ENCODE measurements around the gene INTS15. TPM values are rescaled to one million over a fixed set of nuclear protein-coding genes. Genes with fewer than 3 reads are reported as not detected.

Gene INTS15
- total RNA-seq, 4 donors from 2014 or later = 28.4 to 47.9 (median 39.4) TPM

DNA sequence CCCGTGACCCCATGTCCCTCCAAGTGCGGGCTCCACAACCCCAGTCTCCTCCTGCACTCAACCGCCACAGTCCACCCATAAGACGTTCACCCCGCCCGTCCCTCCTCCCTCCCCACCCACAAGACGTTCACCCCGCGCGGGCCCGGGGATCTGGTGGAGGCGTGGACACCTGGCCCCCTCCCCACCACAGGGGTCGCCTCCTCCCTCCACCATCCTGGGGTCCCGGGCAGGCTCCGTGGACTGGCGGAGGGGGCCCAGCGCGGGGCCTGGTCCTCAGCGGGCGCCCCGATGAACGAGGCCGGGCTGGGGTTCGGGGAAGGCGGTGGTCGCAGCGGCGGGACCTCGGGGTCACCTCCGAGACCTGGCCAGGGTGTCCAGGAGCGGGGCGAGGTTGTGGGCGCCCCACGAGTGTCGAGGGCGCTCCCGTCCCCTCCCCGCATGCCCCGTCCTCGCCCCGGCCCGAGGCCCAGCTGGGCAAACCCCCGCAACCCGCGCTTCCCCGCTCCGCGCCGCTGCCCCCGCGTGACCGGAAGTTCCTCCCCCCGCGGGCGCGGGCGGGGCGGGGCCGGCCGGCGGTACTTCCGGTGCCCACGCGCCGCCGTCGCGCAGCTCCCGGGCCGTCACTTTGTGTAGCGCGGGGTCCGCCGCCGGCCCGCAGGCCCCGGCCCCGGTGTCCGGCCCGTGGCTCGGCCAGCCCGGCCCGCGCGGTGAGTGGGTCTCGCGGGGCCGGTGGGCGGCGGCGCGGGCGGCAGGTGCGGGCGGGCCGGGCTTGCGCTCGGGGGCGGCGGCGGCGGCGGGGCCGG, 47.1 kb downstream of the INTS15 start, which contains the start of gene ZNF316:
Gene ZNF316 (plus strand): TSS at position 578 of the 803 bp plus-strand sequence. CDS start 5,092 bp downstream, outside the sequence.
- no peak for DNase-seq (ENCODE audit: low spot score in 2 of 2)
- TF ChIP-seq EP300 (IDR thresholded peaks at IDR 0.05) (no peak), POLR2AphosphoS5 (IDR thresholded peaks at IDR 0.05) (no peak), POLR2A (IDR thresholded peaks at IDR 0.05) (peak in 1 of 2 donors; percentile 16)
- TF ChIP-seq, protein P1, sequence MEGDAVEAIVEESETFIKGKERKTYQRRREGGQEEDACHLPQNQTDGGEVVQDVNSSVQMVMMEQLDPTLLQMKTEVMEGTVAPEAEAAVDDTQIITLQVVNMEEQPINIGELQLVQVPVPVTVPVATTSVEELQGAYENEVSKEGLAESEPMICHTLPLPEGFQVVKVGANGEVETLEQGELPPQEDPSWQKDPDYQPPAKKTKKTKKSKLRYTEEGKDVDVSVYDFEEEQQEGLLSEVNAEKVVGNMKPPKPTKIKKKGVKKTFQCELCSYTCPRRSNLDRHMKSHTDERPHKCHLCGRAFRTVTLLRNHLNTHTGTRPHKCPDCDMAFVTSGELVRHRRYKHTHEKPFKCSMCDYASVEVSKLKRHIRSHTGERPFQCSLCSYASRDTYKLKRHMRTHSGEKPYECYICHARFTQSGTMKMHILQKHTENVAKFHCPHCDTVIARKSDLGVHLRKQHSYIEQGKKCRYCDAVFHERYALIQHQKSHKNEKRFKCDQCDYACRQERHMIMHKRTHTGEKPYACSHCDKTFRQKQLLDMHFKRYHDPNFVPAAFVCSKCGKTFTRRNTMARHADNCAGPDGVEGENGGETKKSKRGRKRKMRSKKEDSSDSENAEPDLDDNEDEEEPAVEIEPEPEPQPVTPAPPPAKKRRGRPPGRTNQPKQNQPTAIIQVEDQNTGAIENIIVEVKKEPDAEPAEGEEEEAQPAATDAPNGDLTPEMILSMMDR (IDR thresholded peaks at IDR 0.05) = no peak
- peaks cover 24% of the 10 kb centered on the region for H3K4me1 ChIP-seq

DNA sequence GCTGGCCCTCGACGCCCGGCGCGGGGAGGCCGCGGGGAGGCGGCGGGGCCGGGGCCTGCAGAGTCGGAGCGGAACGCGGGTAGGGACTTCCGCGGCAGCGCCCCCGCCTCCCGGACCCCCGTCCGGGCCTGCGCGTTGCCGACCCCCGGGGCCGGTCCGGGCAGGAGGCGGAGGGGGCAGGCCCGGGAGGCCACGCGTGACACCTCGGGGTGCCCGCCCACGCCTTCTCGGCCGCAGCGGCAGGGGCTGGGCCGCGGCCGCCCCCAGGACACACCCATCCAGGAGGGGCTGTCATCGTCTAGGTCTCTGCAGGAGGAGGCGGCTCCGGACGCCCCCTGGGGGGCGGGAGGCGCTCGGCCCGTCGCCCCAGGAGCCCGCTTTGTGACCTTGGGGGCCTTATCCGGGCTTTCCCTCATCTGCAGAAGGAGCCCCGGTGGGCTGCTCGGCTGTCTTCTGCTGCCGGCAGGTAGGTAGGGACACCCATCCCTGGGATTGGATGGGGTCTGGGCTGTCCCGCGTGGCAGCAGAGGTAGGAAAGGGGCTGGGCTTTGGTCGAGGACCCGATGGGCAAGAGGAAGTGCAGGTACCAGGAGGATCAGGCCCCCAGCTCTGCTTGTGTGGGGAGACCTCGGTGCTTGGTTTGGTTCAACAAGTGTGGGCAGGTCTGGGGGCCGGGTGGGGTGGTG, 47.9 kb downstream of the INTS15 start:
- peaks cover 24% of the 10 kb centered on the region for H3K4me1 ChIP-seq
- TF ChIP-seq, protein P1 (IDR thresholded peaks at IDR 0.05) = peak in 1 of 2 donors; percentile 23
- no peak for TF ChIP-seq POLR2A (IDR thresholded peaks at IDR 0.05)
- no peaks in the 10 kb centered on the region for H3K9me3 ChIP-seq
- H3K27ac ChIP-seq = peak overlapping the region; percentile 33
- no peak for DNase-seq (ENCODE audit: low spot score in 2 of 2)
- peaks cover 28% of the 10 kb centered on the region for H3K36me3 ChIP-seq
- WGBS = 2% methylated on average over 9 of the region's 60 CpGs
- no peaks in the 10 kb centered on the region for H3K27me3 ChIP-seq
- H3K4me3 ChIP-seq = peak overlapping the region; percentile 87

More for the DNA sequence above, 47.1 kb downstream of the INTS15 start, which contains the start of gene ZNF316:
- 4% methylated on average over 13 of the region's 104 CpGs for WGBS
- peak within 1 kb of the TSS; percentile 85 for H3K27ac ChIP-seq
- H3K27me3 ChIP-seq = no peaks in the 10 kb centered on the region
- peaks cover 20% of the 10 kb centered on the region for H3K36me3 ChIP-seq
- peak within 1 kb of the TSS; percentile 87 for H3K4me3 ChIP-seq
- H3K9me3 ChIP-seq = no peaks in the 10 kb centered on the region

DNA sequence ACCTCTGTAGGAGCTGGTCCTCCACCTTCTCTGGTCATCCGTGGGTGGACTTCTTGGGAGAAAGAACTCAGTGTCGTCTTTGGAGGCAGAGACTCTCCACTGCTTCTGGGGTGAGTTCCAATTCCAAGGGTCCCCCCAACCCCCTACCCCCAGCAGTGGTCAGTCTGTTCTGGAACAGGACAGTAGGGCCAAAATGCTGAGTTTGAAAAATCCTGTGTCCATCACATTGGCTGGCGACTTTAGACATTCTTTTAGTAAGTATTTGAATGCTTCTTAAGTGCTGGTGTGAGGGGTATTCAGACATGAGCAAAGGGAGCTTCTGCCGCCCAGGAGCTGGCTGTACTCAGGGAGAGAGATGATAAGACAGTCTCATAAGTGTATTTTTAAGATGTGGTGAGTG, 49.2 kb downstream of the INTS15 start:
- DNase-seq (ENCODE audit: low spot score in 2 of 2) = no peak
- Histone ChIP-seq H3K27me3 (no peaks in the 10 kb centered on the region), H3K9me3 (no peaks in the 10 kb centered on the region), H3K4me3 (no peak overlapping the region), H3K4me1 (peaks cover 24% of the 10 kb centered on the region), H3K27ac (no peak overlapping the region), H3K36me3 (peaks cover 41% of the 10 kb centered on the region)
- TF ChIP-seq, protein P1 (IDR thresholded peaks at IDR 0.05) = no peak
- TF ChIP-seq EP300 (IDR thresholded peaks at IDR 0.05) = no peak
- no peak for TF ChIP-seq POLR2AphosphoS5 (IDR thresholded peaks at IDR 0.05)
- no peak for TF ChIP-seq POLR2A (IDR thresholded peaks at IDR 0.05)
- WGBS = 96% methylated on average over 3 of the region's 4 CpGs

DNA sequence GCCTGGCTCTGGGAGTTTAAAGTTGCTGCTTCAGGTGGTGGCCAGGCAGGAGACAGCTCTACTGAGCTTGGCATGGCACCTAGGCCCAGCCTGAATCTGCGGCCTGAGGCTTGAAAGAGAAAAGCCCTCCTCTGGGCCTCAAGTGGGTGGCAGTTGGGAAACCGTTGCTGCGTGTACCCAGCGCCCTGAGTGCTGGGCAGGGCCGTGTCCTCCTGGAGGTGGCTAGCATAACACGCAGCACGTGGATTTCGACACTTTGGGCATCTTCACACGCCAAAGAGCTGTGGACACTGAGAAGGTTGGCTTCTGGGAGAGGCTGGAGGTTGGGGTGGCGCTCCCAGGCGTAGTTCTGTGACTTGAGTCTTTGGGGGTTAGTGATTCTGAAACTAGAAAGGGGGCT, 49.8 kb downstream of the INTS15 start:
- H3K4me3 ChIP-seq = no peak overlapping the region
- no peaks in the 10 kb centered on the region for H3K9me3 ChIP-seq
- TF ChIP-seq POLR2AphosphoS5 (IDR thresholded peaks at IDR 0.05) = no peak
- no peak for TF ChIP-seq POLR2A (IDR thresholded peaks at IDR 0.05)
- no peak for TF ChIP-seq EP300 (IDR thresholded peaks at IDR 0.05)
- TF ChIP-seq, protein P1 (IDR thresholded peaks at IDR 0.05) = no peak
- DNase-seq (ENCODE audit: low spot score in 2 of 2) = no peak
- WGBS = 97% methylated on average over 6 of the region's 11 CpGs
- peaks cover 47% of the 10 kb centered on the region for H3K36me3 ChIP-seq
- no peak overlapping the region for H3K27ac ChIP-seq
- H3K27me3 ChIP-seq = no peaks in the 10 kb centered on the region
- peaks cover 24% of the 10 kb centered on the region for H3K4me1 ChIP-seq

DNA sequence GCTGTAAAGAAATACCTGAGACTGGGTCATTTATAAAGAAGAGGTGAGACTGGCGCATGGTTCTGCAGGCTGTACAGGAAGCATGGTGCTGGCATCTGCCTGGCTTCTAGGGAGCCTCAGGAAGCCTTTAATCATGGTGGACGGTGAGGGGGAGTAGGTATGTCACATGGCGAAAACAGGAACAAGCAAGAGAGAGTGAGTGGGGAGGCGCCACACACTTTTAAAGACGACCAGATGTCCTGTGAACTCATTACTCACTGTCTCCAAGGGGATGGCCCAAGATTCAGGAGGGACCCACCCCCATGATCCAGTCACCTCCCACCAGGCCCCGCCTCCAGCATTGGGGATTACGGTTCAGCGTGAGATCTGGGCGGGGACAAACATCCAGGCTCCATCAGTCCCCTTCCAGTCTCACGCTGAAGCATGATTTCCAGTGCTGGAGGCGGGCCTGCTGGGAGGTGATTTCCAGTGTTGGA, 50.5 kb downstream of the INTS15 start:
- Histone ChIP-seq H3K4me1 (peaks cover 24% of the 10 kb centered on the region), H3K36me3 (peaks cover 54% of the 10 kb centered on the region), H3K9me3 (no peaks in the 10 kb centered on the region), H3K4me3 (no peak overlapping the region), H3K27me3 (no peaks in the 10 kb centered on the region), H3K27ac (no peak overlapping the region)
- 60% methylated on average over 8 of the region's 11 CpGs for WGBS
- peak in 1 of 2 donors; percentile 82 for DNase-seq (ENCODE audit: low spot score in 2 of 2)
- TF ChIP-seq POLR2AphosphoS5 (IDR thresholded peaks at IDR 0.05) = no peak
- TF ChIP-seq, protein P1 (IDR thresholded peaks at IDR 0.05) = no peak
- no peak for TF ChIP-seq POLR2A (IDR thresholded peaks at IDR 0.05)
- no peak for TF ChIP-seq EP300 (IDR thresholded peaks at IDR 0.05)

Data from suprapubic skin (tissue), 4 donors.